GM23338 (cell line): Measurements from ENCODE around the gene SPP1. TPM values are rescaled to one million over a fixed set of nuclear protein-coding genes. Genes with fewer than 3 reads are reported as not detected.

ENCODE experiments used
- ATAC-seq: fragments of 200-7000 bp; cut with Tn5 transposase; 3 replicates; pipeline ENCODE4 v1.9.1; 2020
- DNase-seq: peaks from one replicate; pipeline ENCODE4 v3.0.0-alpha.2; 2015; ENCODE audit warnings: low spot score
- H2AFZ ChIP-seq: fragments of 200-600 bp; sonication (generic); 2 replicates; pipeline ENCODE4 v1.8.0; 2016; ENCODE audit warnings: antibody characterized with exemption, mild to moderate bottlenecking, moderate library complexity
- H3F3A ChIP-seq: fragments of 200-600 bp; sonication (generic); replicated peaks from 2 replicates; pipeline ENCODE4 v1.8.0; 2017; ENCODE audit warnings: antibody characterized with exemption, mixed run types, low read depth
- H3K27ac ChIP-seq: fragments of 200-600 bp; sonication (generic); 2 replicates; pipeline ENCODE4 v1.6.1; 2016; ENCODE audit warnings: low read depth
- H3K27me3 ChIP-seq: fragments of 200-600 bp; sonication (generic); 2 replicates; pipeline ENCODE4 v1.8.0; 2016; ENCODE audit warnings: mild to moderate bottlenecking, mixed run types, moderate library complexity; ENCODE audit not compliant: insufficient read depth
- H3K36me3 ChIP-seq: fragments of 200-600 bp; sonication (generic); 2 replicates; pipeline ENCODE4 v1.8.0; 2016; ENCODE audit warnings: mild to moderate bottlenecking; ENCODE audit not compliant: insufficient read depth
- H3K4me1 ChIP-seq: fragments of 200-600 bp; sonication (generic); 2 replicates; pipeline ENCODE4 v1.8.0; 2016; ENCODE audit warnings: mild to moderate bottlenecking, moderate library complexity; ENCODE audit not compliant: insufficient read depth
- H3K4me2 ChIP-seq: fragments of 200-600 bp; sonication (generic); 2 replicates; pipeline ENCODE4 v1.7.1; 2017; ENCODE audit warnings: mixed run types
- H3K4me3 ChIP-seq: fragments of 200-600 bp; sonication (generic); 2 replicates; pipeline ENCODE4 v1.6.1; 2016; ENCODE audit warnings: mixed run types
- H3K79me2 ChIP-seq: fragments of 200-600 bp; sonication (generic); replicated peaks from 2 replicates; pipeline ENCODE4 v1.8.0; 2017; ENCODE audit warnings: mild to moderate bottlenecking; ENCODE audit not compliant: insufficient read depth
- H3K9me2 ChIP-seq: fragments of 200-600 bp; sonication (generic); 2 replicates; pipeline ENCODE4 v1.8.0; 2017; ENCODE audit not compliant: insufficient read depth
- H4K20me1 ChIP-seq: fragments of 200-600 bp; sonication (generic); replicated peaks from 2 replicates; pipeline ENCODE4 v1.8.0; 2017; ENCODE audit warnings: mild to moderate bottlenecking; ENCODE audit not compliant: insufficient read depth
- H3K27ac Mint-ChIP-seq: 2 replicates; pipeline ENCODE4 v1.8.0; 2020; ENCODE audit warnings: inconsistent platforms, mild to moderate bottlenecking, moderate library complexity, mixed read lengths
- H3K27me3 Mint-ChIP-seq: 3 replicates; pipeline ENCODE4 v1.8.0; 2022; ENCODE audit warnings: low read depth, mild to moderate bottlenecking, moderate library complexity, mixed read lengths, inconsistent platforms; ENCODE audit not compliant: insufficient read depth, poor library complexity
- H3K36me3 Mint-ChIP-seq: 3 replicates; pipeline ENCODE4 v1.8.0; 2021; ENCODE audit warnings: low read depth, mild to moderate bottlenecking, inconsistent platforms, moderate library complexity, mixed read lengths
- H3K4me1 Mint-ChIP-seq: 3 replicates; pipeline ENCODE4 v1.8.0; 2020; ENCODE audit warnings: mild to moderate bottlenecking, inconsistent platforms, mixed read lengths
- H3K4me3 Mint-ChIP-seq: 3 replicates; pipeline ENCODE4 v1.8.0; 2021; ENCODE audit warnings: moderate library complexity, mild to moderate bottlenecking, inconsistent platforms, mixed read lengths
- H3K9me3 Mint-ChIP-seq: 3 replicates; pipeline ENCODE4 v1.8.0; 2020; ENCODE audit warnings: moderate library complexity, mild to moderate bottlenecking, inconsistent platforms, mixed read lengths
- CREB1 ChIP-seq: fragments of 250-450 bp; sonication (Bioruptor Pico); IDR thresholded peaks from 2 replicates; pipeline ENCODE4 v1.5.0; 2020; ENCODE audit warnings: low read depth, mild to moderate bottlenecking, moderate library complexity
- EZH2 ChIP-seq: fragments of 200-600 bp; sonication (generic); IDR thresholded peaks from one replicate; pipeline ENCODE4 v1.8.0; 2017; ENCODE audit warnings: antibody characterized with exemption, mild to moderate bottlenecking, low read depth; ENCODE audit not compliant: unreplicated experiment
- EZH2phosphoT487 ChIP-seq: fragments of 200-600 bp; sonication (generic); IDR thresholded peaks from one replicate; pipeline ENCODE4 v1.8.1; 2018; ENCODE audit warnings: antibody characterized with exemption; ENCODE audit not compliant: unreplicated experiment
- NANOG ChIP-seq: IDR thresholded peaks from 2 replicates; pipeline ENCODE4 v1.6.1; 2016; ENCODE audit warnings: antibody characterized with exemption, borderline replicate concordance
- POLR2AphosphoS5 ChIP-seq: IDR thresholded peaks from 2 replicates; pipeline ENCODE4 v1.6.1; 2016; ENCODE audit warnings: antibody characterized with exemption, low read depth
- STAT1 ChIP-seq: IDR thresholded peaks from one replicate; pipeline ENCODE4 v1.6.1; 2016; ENCODE audit warnings: antibody characterized with exemption; ENCODE audit not compliant: unreplicated experiment
- ZNF114 ChIP-seq: fragments of 250-450 bp; sonication (Bioruptor Pico); IDR thresholded peaks from 2 replicates; pipeline ENCODE4 v1.5.0; 2020; ENCODE audit warnings: mild to moderate bottlenecking, moderate library complexity
- ZNF331 ChIP-seq: fragments of 250-450 bp; sonication (Bioruptor Pico); IDR thresholded peaks from 2 replicates; pipeline ENCODE4 v1.5.0; 2020; ENCODE audit warnings: low read depth, mild to moderate bottlenecking, moderate library complexity
- polyA plus RNA-seq: library from polyadenylated mRNA; unstranded; fragments of >200 nt; fragmentation: Nextera tagmentation; extraction: Ambion mirVana; gene quantifications from 2 replicates; pipeline ENCODE4 v1.2.1, GENCODE V29; 2016
- total RNA-seq: library from RNA; depleted of rRNA; stranded (reverse); fragments of >200 nt; shearing (Covaris generic); gene quantifications from 2 replicates; pipeline ENCODE4 v1.2.3, GENCODE V29; 2014
- TF ChIP-seq, protein P1 (sequence below): fragments of 250-450 bp; sonication (Bioruptor Pico); IDR thresholded peaks from 2 replicates; pipeline ENCODE4 v1.5.0; 2020; ENCODE audit warnings: mild to moderate bottlenecking, moderate library complexity
- TF ChIP-seq, protein P2 (sequence below): IDR thresholded peaks from 2 replicates; pipeline ENCODE4 v1.6.1; 2016; ENCODE audit warnings: antibody characterized with exemption
- TF ChIP-seq, protein P3 (sequence below): IDR thresholded peaks from one replicate; pipeline ENCODE4 v1.6.1; 2018; ENCODE audit warnings: antibody characterized with exemption; ENCODE audit not compliant: unreplicated experiment

Gene SPP1
- total and polyA plus RNA-seq, 2 experiments from 2014 or later: 41.3 to 51.3 TPM

DNA sequence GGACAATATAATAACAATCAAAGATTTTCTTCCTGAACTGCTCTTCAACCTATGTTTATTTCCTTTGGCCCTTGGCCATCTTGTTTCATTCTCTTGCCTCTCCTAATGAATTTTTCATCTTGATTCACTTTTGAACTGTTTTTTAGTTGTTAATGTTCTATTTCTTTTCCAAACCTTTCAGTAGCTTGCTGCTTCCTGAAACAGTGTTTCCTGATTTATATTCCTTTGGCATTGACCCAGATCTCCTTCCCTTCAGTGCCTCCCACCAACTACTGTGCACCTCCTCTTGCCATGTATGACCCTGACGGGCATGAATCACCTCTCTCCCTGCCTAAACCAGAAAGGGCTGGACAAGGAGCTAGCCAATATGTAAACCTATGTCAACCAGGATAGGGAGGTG, 25.6 kb upstream of the SPP1 start (continued):
- TF ChIP-seq, protein P1, sequence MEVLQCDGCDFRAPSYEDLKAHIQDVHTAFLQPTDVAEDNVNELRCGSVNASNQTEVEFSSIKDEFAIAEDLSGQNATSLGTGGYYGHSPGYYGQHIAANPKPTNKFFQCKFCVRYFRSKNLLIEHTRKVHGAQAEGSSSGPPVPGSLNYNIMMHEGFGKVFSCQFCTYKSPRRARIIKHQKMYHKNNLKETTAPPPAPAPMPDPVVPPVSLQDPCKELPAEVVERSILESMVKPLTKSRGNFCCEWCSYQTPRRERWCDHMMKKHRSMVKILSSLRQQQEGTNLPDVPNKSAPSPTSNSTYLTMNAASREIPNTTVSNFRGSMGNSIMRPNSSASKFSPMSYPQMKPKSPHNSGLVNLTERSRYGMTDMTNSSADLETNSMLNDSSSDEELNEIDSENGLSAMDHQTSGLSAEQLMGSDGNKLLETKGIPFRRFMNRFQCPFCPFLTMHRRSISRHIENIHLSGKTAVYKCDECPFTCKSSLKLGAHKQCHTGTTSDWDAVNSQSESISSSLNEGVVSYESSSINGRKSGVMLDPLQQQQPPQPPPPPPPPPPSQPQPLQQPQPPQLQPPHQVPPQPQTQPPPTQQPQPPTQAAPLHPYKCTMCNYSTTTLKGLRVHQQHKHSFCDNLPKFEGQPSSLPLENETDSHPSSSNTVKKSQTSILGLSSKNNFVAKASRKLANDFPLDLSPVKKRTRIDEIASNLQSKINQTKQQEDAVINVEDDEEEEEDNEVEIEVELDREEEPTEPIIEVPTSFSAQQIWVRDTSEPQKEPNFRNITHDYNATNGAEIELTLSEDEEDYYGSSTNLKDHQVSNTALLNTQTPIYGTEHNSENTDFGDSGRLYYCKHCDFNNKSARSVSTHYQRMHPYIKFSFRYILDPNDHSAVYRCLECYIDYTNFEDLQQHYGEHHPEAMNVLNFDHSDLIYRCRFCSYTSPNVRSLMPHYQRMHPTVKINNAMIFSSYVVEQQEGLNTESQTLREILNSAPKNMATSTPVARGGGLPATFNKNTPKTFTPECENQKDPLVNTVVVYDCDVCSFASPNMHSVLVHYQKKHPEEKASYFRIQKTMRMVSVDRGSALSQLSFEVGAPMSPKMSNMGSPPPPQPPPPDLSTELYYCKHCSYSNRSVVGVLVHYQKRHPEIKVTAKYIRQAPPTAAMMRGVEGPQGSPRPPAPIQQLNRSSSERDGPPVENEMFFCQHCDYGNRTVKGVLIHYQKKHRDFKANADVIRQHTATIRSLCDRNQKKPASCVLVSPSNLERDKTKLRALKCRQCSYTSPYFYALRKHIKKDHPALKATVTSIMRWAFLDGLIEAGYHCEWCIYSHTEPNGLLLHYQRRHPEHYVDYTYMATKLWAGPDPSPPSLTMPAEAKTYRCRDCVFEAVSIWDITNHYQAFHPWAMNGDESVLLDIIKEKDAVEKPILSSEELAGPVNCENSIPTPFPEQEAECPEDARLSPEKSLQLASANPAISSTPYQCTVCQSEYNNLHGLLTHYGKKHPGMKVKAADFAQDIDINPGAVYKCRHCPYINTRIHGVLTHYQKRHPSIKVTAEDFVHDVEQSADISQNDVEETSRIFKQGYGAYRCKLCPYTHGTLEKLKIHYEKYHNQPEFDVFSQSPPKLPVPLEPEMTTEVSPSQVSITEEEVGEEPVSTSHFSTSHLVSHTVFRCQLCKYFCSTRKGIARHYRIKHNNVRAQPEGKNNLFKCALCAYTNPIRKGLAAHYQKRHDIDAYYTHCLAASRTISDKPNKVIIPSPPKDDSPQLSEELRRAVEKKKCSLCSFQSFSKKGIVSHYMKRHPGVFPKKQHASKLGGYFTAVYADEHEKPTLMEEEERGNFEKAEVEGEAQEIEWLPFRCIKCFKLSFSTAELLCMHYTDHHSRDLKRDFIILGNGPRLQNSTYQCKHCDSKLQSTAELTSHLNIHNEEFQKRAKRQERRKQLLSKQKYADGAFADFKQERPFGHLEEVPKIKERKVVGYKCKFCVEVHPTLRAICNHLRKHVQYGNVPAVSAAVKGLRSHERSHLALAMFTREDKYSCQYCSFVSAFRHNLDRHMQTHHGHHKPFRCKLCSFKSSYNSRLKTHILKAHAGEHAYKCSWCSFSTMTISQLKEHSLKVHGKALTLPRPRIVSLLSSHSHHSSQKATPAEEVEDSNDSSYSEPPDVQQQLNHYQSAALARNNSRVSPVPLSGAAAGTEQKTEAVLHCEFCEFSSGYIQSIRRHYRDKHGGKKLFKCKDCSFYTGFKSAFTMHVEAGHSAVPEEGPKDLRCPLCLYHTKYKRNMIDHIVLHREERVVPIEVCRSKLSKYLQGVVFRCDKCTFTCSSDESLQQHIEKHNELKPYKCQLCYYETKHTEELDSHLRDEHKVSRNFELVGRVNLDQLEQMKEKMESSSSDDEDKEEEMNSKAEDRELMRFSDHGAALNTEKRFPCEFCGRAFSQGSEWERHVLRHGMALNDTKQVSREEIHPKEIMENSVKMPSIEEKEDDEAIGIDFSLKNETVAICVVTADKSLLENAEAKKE: no peak
- TF ChIP-seq ZNF331 (no peak), EZH2phosphoT487 (no peak), EZH2 (no peak)
- TF ChIP-seq, protein P2, sequence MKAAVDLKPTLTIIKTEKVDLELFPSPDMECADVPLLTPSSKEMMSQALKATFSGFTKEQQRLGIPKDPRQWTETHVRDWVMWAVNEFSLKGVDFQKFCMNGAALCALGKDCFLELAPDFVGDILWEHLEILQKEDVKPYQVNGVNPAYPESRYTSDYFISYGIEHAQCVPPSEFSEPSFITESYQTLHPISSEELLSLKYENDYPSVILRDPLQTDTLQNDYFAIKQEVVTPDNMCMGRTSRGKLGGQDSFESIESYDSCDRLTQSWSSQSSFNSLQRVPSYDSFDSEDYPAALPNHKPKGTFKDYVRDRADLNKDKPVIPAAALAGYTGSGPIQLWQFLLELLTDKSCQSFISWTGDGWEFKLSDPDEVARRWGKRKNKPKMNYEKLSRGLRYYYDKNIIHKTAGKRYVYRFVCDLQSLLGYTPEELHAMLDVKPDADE: no peak

DNA sequence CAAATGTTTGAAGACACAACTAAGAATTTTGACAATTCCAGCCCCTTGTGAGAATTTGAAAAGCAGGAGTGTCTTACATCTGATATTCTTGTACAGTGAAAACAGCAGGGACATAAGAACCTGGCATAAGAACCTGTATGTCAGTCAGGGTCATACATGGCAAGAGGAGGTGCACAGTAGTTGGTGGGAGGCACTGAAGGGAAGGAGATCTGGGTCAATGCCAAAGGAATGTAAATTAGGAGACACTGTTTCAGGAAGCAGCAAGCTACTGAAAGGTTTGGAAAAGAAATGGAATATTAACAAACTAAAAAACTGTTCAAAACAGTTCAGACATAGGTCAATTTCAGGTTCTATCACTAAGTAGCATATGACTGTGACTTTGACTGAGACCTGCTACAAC, 25.0 kb upstream of the SPP1 start:
- H3F3A ChIP-seq: no peaks in the 10 kb centered on the region
- H3K9me2 ChIP-seq: no peaks in the 10 kb centered on the region
- peaks cover 26% of the 10 kb centered on the region for H3K4me1 ChIP-seq
- peak overlapping the region; percentile 61 for H3K4me2 ChIP-seq
- no peaks in the 10 kb centered on the region for H3K27me3 ChIP-seq
- peak overlapping the region; percentile 70 for H3K27ac ChIP-seq
- H4K20me1 ChIP-seq: no peaks in the 10 kb centered on the region
- Mint-ChIP-seq H3K4me3 (peak overlapping the region; percentile 37; the same call in 2 of the 3 replicates), H3K27ac (peak overlapping the region; percentile 75), H3K27me3 (peaks cover 6% of the 10 kb centered on the region), H3K4me1 (peaks cover 35% of the 10 kb centered on the region), H3K9me3 (no peaks in the 10 kb centered on the region), H3K36me3 (no peaks in the 10 kb centered on the region)
- DNase-seq (no peak), ATAC-seq (no peak; the same call in 2 of the 3 replicates)
- no peak overlapping the region; the same call in 1 of the 2 replicates for H3K4me3 ChIP-seq
- 0 out of 2 replicates have a peak overlapping the region, but pooled peaks have one; percentile 1 for H2AFZ ChIP-seq
- H3K36me3 ChIP-seq: no peaks in the 10 kb centered on the region
- no peaks in the 10 kb centered on the region for H3K79me2 ChIP-seq
- TF ChIP-seq, protein P2: no peak
- no peak for TF ChIP-seq STAT1
- TF ChIP-seq POLR2AphosphoS5: no peak
- TF ChIP-seq ZNF331: no peak
- no peak for TF ChIP-seq CREB1 (CRISPR knock-in tag)
- TF ChIP-seq EZH2: no peak
- TF ChIP-seq EZH2phosphoT487: no peak
- TF ChIP-seq, protein P3, sequence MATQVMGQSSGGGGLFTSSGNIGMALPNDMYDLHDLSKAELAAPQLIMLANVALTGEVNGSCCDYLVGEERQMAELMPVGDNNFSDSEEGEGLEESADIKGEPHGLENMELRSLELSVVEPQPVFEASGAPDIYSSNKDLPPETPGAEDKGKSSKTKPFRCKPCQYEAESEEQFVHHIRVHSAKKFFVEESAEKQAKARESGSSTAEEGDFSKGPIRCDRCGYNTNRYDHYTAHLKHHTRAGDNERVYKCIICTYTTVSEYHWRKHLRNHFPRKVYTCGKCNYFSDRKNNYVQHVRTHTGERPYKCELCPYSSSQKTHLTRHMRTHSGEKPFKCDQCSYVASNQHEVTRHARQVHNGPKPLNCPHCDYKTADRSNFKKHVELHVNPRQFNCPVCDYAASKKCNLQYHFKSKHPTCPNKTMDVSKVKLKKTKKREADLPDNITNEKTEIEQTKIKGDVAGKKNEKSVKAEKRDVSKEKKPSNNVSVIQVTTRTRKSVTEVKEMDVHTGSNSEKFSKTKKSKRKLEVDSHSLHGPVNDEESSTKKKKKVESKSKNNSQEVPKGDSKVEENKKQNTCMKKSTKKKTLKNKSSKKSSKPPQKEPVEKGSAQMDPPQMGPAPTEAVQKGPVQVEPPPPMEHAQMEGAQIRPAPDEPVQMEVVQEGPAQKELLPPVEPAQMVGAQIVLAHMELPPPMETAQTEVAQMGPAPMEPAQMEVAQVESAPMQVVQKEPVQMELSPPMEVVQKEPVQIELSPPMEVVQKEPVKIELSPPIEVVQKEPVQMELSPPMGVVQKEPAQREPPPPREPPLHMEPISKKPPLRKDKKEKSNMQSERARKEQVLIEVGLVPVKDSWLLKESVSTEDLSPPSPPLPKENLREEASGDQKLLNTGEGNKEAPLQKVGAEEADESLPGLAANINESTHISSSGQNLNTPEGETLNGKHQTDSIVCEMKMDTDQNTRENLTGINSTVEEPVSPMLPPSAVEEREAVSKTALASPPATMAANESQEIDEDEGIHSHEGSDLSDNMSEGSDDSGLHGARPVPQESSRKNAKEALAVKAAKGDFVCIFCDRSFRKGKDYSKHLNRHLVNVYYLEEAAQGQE: no peak
- no peak for TF ChIP-seq ZNF114
- no peak for TF ChIP-seq NANOG
